Peyer's patch (tissue), 4 donors: ENCODE data around the gene NEU2. TPM values are rescaled to one million over a fixed set of nuclear protein-coding genes. Genes with fewer than 3 reads are reported as not detected.
"Not testable (repeated sequence)": the region's sequence is repeated elsewhere in the genome, so short reads cannot be mapped to it uniquely, and the experiment has no call there.

Source experiments
- DNase-seq, 3 donors: peaks; one replicate each; pipeline ENCODE4 v3.0.0-alpha.2; 2017 to 2019
- H3K27ac ChIP-seq, 4 donors: fragments of 200-600 bp; sonication (generic); one replicate each; pipeline ENCODE4 v1.5.1; 2016 to 2019
- H3K27me3 ChIP-seq, 2 donors: fragments of 200-600 bp; sonication (generic); one replicate each; pipeline ENCODE4 v1.5.1; 2019
- H3K36me3 ChIP-seq, 3 donors: fragments of 200-600 bp; sonication (generic); one replicate each; pipeline ENCODE4 v1.5.1; 2016 to 2019
- H3K4me1 ChIP-seq, 4 donors: fragments of 200-600 bp; sonication (generic); one replicate each; pipeline ENCODE4 v1.5.1; 2016 to 2019
- H3K4me3 ChIP-seq, 4 donors: fragments of 200-600 bp; sonication (generic); 1 replicate in 3 of 4; 2 replicates in 1 of 4; pipeline ENCODE4 v1.5.1; 2016 to 2019; ENCODE audit warnings: mild to moderate bottlenecking in 1 of 4
- H3K9me3 ChIP-seq, 4 donors: fragments of 200-600 bp; sonication (generic); one replicate each; pipeline ENCODE4 v1.5.1; 2016 to 2019; ENCODE audit warnings: mild to moderate bottlenecking in 1 of 4
- POLR2A ChIP-seq, 2 donors: fragments of 450-650 bp; IDR thresholded peaks; one replicate each; pipeline ENCODE4 v1.5.1; 2017; ENCODE audit warnings: antibody characterized with exemption in 2 of 2, mild to moderate bottlenecking in 2 of 2, moderate library complexity in 2 of 2
- total RNA-seq, 4 donors: library from RNA; depleted of rRNA; stranded (reverse); fragments of >200 nt; gene quantifications; one replicate each; pipeline ENCODE4 v1.1.0, GENCODE V29; 2016
- TF ChIP-seq, protein P1 (sequence below), 6 experiments: fragments of 450-650 bp in 4 of 6; fragments of 200-600 bp in 2 of 6; sonication (generic) in 1 of 6; IDR thresholded peaks; one replicate each; pipeline ENCODE4 v1.5.1; 2017 to 2019; ENCODE audit warnings: antibody characterized with exemption in 6 of 6, mild to moderate bottlenecking in 3 of 6, moderate library complexity in 1 of 6

The NEU2 gene
- total RNA-seq, 4 donors from 2014 or later: not detected

DNA sequence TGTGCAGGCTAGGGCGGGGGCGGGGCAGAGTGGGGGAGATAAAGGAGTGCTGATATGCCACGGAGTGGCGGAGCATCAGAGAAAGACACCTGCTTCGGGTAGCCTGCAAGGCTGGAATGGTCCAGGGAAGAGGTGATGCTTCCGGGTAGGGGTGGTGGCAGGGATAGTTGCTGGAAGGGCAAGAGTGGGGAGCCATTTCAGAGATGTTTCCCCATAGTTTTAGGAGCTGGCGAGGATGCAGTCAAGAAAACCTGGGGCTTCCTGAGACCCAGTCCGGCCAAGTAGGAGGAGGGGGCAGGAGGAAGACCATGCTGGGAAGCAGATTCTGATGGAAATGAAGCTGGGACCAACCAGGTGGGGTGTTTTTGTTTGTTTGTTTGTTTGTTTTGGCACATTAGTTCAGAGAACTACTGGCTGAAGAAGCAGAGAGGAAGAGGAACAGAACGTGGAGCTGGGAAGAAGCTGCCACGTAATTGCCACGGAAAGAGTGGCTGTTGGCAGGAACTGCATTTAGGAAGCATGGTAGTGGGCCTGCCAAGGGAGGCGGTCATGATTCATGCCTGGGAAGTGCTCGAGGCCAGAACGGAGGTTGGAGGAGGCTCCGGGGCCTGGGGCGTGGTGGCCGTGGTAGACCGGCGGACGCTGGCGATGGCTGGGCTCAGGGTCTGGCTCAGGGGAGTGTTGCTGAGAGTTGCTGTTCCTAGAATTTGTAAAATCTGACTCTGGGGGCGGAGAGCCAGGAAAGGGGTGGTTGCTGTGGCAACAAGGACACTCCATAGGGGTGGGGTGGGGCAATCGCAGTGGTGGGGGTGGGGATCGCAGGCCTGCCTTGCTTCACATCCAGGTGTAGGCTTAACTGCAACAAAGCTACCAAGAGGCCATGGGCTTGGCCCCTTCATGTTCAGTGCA lies 19.0 kb downstream of the NEU2 start:
- no peak overlapping the region for H3K27ac ChIP-seq
- H3K36me3 ChIP-seq: no peaks in the 10 kb centered on the region
- no peaks in the 10 kb centered on the region for H3K9me3 ChIP-seq
- TF ChIP-seq, protein P1, sequence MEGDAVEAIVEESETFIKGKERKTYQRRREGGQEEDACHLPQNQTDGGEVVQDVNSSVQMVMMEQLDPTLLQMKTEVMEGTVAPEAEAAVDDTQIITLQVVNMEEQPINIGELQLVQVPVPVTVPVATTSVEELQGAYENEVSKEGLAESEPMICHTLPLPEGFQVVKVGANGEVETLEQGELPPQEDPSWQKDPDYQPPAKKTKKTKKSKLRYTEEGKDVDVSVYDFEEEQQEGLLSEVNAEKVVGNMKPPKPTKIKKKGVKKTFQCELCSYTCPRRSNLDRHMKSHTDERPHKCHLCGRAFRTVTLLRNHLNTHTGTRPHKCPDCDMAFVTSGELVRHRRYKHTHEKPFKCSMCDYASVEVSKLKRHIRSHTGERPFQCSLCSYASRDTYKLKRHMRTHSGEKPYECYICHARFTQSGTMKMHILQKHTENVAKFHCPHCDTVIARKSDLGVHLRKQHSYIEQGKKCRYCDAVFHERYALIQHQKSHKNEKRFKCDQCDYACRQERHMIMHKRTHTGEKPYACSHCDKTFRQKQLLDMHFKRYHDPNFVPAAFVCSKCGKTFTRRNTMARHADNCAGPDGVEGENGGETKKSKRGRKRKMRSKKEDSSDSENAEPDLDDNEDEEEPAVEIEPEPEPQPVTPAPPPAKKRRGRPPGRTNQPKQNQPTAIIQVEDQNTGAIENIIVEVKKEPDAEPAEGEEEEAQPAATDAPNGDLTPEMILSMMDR (IDR thresholded peaks at IDR 0.05): no peak
- no peak for TF ChIP-seq POLR2A (IDR thresholded peaks at IDR 0.05)
- H3K4me3 ChIP-seq: no peak overlapping the region
- H3K4me1 ChIP-seq: peaks cover 0 to 6% (median 0%) of the 10 kb centered on the region in 4 donors
- H3K27me3 ChIP-seq: no peaks in the 10 kb centered on the region
- DNase-seq: no peak

DNA sequence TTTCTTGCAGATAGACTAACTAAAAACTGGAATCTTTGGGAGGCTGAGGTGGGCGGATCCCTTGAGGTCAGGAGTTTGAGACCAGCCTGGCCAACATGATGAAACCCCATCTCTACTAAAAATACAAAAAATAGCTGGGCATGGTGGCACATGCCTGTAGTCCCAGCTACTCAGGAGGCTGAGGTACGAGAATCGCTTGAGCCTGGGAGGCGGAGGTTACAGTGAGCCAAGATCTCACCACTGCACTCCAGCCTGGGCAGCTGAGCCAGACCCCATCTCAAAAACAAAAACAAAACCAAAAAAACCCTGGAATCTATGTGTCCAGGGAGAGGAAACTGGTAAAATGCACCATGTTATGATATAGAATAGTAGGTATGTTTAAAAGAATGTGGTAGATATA lies 20.0 kb downstream of the NEU2 start:
- not testable (repeated sequence) for H3K4me1 ChIP-seq, H3K36me3 ChIP-seq, H3K27me3 ChIP-seq, DNase-seq, H3K27ac ChIP-seq, H3K9me3 ChIP-seq, H3K4me3 ChIP-seq

DNA sequence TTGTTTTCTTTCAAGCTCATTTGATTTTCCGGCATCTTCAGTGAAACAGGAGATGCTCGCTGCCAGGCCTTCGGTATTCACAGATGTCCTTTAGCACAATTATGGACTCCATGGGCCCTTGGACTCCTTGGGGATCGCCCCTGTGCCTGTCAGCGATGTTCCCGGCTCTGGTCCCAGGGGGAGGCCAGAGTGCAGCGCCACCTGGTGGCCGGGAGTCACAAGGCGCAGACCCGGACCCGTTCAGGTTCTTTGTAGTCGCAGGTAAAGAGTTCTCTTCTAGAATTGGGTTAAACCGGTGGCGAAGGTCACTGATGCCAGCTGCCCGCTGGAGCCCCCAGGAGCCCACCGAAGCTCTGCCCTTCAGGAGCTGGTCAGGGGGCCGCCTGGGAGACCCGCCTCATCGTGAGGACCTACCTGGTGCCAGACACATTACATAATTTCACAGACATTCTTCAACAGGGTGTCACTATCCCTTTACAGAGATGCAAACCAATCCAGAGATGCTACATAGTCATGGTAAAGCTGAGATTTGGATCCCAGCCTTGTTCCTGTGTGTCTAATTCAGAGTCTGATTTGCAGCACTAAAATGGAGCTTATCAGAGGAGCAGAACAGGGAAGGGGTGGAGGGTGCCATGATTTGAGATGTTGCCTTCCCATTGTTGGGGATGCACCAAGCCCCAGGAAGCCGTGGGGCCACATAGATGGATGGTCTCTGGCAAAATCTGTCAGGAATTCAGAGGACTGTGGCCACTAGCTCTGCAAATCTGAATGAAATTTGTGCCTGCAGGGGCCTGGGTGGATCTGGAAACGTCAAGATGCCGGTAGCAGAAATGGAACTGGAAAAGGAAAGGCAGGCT lies 21.7 kb downstream of the NEU2 start:
- Histone ChIP-seq H3K9me3 (no peaks in the 10 kb centered on the region), H3K4me1 (peaks cover 0 to 7% (median 0%) of the 10 kb centered on the region in 4 donors), H3K4me3 (no peak overlapping the region), H3K27ac (no peak overlapping the region), H3K27me3 (no peaks in the 10 kb centered on the region), H3K36me3 (no peaks in the 10 kb centered on the region)
- no peak for TF ChIP-seq POLR2A (IDR thresholded peaks at IDR 0.05)
- TF ChIP-seq, protein P1 (IDR thresholded peaks at IDR 0.05): peak; percentile 71 to 97 (median 84)
- peak; percentile 70 to 87 (median 82) for DNase-seq

DNA sequence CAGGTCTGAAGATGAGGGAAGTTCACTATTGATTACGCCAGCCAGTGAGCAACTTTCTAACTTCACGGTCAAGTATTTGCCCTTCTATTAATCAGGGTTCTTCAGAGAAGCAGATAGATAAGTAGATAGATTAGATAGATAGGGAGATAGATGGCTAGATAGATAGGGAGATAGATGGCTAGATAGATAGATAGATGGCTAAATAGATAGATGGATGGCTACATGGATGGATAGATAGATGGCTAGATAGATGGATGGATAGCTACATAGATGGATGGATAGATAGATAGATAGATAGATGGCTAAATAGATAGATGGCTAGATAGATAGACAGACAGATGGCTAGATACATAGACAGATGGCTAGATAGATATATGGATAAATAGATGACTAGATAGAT lies 22.9 kb downstream of the NEU2 start:
- H3K4me3 ChIP-seq: no peak overlapping the region
- H3K36me3 ChIP-seq: no peaks in the 10 kb centered on the region
- H3K4me1 ChIP-seq: peaks cover 0 to 16% (median 3%) of the 10 kb centered on the region in 4 donors
- no peaks in the 10 kb centered on the region for H3K27me3 ChIP-seq
- DNase-seq: no peak
- TF ChIP-seq, protein P1 (IDR thresholded peaks at IDR 0.05): no peak
- no peak for TF ChIP-seq POLR2A (IDR thresholded peaks at IDR 0.05)
- H3K9me3 ChIP-seq: no peaks in the 10 kb centered on the region
- H3K27ac ChIP-seq: no peak overlapping the region

DNA sequence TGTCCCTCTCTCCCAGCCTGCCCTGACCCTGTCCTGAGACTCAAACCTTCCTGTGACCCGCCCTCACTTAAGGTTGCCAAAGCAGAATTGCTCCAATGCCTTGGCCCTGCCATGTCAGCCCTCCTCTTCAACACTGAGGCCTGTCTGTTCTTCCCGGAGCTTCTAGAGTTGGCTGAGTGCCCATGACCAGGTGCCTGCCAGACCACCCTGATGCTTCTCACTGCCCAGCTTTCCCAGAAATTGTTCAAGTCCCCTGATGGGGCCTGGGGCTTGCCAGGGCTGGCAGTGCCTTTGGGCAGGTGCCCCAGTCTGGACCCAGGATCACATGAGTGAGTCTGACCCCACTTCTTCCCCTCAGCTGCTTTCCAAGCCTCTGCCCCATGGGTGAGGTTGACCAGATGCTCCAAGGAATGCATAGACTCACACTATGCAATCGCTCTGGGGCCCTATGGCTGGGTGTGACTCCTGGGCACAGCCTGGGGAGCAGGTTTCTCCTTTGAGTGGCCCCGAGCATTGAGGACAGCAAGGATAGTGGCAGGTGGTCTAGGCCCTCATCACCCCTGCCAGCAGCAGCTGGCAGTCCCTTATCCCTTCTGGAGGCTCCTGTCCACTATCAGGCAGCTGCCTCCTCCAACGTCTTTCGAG lies 24.6 kb downstream of the NEU2 start:
- no peak overlapping the region for H3K27ac ChIP-seq
- H3K27me3 ChIP-seq: no peaks in the 10 kb centered on the region
- peaks cover 0 to 19% (median 7%) of the 10 kb centered on the region in 4 donors for H3K4me1 ChIP-seq
- no peaks in the 10 kb centered on the region for H3K36me3 ChIP-seq
- DNase-seq: no peak
- no peak overlapping the region for H3K4me3 ChIP-seq
- no peaks in the 10 kb centered on the region for H3K9me3 ChIP-seq
- TF ChIP-seq, protein P1 (IDR thresholded peaks at IDR 0.05): no peak
- TF ChIP-seq POLR2A (IDR thresholded peaks at IDR 0.05): no peak
